GM21786 (cell line): Measurements from ENCODE around the gene NBPF6.
"Not testable (repeated sequence)": the region's sequence is repeated elsewhere in the genome, so short reads cannot be mapped to it uniquely, and the experiment has no call there.

Experiments
- ATAC-seq: cut with Tn5 transposase; IDR thresholded peaks from one replicate; pipeline ENCODE4 v1.9.1; 2021; ENCODE audit not compliant: unreplicated experiment

NBPF6 gene, protein sequence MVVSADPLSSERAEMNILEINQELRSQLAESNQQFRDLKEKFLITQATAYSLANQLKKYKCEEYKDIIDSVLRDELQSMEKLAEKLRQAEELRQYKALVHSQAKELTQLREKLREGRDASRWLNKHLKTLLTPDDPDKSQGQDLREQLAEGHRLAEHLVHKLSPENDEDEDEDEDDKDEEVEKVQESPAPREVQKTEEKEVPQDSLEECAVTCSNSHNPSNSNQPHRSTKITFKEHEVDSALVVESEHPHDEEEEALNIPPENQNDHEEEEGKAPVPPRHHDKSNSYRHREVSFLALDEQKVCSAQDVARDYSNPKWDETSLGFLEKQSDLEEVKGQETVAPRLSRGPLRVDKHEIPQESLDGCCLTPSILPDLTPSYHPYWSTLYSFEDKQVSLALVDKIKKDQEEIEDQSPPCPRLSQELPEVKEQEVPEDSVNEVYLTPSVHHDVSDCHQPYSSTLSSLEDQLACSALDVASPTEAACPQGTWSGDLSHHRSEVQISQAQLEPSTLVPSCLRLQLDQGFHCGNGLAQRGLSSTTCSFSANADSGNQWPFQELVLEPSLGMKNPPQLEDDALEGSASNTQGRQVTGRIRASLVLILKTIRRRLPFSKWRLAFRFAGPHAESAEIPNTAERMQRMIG

GRCh38 chr1:108450043-108450442 is at the start of gene NBPF6:
Gene NBPF6, plus strand, starts transcription at chr1:108450343. Its CDS starts 259 bp downstream, at chr1:108450602.
- not testable (repeated sequence) for ATAC-seq

- not testable (repeated sequence) for ATAC-seq
Observed at GRCh38 chr1:108411098-108411833, 38.9 kb upstream of the NBPF6 start.

- ATAC-seq = not testable (repeated sequence)
Observed at GRCh38 chr1:108420129-108420528, 30.0 kb upstream of the NBPF6 start.

GRCh38 chr1:108421061-108421916 is 28.9 kb upstream of the NBPF6 start:
- not testable (repeated sequence) for ATAC-seq

- ATAC-seq = not testable (repeated sequence)
Observed at GRCh38 chr1:108426877-108427276, 23.3 kb upstream of the NBPF6 start.

- not testable (repeated sequence) for ATAC-seq
Observed at GRCh38 chr1:108432002-108432401, 18.1 kb upstream of the NBPF6 start.

DNA sequence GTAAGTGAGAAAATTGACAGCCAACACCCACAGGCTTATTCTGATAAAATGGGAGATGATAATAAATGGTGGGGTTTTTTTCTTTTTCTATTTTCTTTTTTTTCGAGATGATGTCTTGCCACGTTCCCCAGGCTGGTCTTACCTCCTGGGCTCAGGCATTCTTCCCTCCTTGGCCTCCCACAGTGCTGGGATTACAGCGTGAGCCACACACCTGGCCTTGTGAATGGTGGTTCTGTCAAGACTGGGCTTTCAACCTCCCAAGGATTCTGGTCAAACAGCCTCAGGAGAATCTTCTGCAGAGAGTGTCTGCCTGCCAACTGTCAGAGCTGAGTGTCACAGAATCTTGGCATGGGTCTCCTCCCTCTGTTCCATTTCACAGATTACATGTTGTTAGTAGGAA is 16.7 kb upstream of the NBPF6 start:
- ATAC-seq = not testable (repeated sequence)

DNA sequence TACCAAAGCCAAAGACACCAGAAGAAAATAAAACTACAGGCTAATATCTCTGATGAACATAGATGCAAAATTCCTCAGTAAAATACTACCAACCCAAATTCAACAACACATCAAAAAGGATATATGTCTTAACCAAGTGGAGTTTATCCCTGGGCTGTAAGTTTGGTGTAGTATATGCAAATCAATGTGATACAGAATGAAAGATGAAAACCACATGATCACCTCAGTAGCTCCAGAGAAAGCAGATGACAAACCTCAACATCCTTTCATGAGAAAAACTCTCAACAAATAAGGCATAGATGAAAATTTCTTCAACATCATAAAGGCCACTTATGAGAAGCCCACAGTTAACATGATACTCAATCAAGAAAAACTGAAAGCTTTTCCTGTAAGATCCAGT is 11.6 kb upstream of the NBPF6 start:
- peak; percentile 76 for ATAC-seq

DNA sequence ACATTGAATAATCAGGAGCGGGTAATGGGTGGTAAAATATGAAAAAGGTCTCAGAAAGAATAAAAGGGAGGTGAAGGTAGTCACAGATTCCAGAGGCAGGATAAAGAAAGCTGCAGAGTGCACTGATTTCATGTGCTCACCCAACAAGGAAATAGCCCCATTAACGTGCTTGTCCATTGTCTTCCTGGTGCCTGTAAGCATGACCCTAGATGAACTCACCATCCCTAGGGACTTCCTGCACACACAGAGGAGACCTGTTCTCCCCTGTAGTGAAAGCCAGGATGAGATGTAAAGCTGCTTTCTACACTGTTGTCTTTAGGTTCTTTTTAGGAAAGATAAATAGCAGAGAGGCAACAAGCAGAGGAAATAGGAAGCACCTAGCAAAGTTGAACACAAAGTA is 4.4 kb downstream of the NBPF6 start:
- ATAC-seq = not testable (repeated sequence)

DNA sequence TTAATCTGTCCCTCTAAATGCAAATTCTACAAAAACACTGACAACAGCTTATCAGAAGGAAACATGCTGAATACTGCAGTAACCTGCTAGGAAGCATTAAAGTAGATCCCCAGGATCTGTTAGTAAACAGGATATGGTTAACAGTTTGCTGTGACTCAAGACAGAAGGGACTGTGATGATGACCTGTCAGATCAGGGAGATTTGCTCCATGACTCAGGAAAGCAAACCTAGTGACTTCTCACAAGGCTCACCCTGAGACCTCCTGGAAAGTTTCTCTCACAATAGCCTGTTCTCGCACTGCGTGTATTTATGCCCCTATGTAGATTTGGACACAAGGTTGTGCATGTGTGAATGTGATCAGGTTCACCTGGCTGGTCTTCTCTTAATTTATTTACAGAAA is 8.5 kb downstream of the NBPF6 start:
- ATAC-seq = not testable (repeated sequence)

DNA sequence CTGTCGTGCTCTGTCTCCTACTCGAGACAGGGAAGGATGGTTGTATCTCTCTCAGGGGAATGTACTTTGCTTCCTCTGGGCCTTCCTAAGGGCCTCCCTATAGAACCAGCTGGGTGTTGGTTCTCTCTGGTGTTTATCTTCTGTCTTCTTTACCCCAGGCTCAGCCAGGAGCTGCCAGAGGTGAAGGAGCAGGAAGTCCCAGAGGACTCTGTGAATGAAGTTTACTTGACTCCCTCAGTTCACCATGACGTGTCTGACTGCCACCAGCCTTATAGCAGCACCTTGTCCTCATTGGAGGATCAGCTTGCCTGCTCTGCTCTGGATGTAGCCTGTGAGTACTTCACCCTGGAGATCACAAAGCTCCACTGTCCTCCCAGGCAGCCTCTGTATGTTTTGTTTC is 11.6 kb downstream of the NBPF6 start:
- not testable (repeated sequence) for ATAC-seq

- not testable (repeated sequence) for ATAC-seq
Observed at GRCh38 chr1:108463962-108464361, 13.8 kb downstream of the NBPF6 start.

DNA sequence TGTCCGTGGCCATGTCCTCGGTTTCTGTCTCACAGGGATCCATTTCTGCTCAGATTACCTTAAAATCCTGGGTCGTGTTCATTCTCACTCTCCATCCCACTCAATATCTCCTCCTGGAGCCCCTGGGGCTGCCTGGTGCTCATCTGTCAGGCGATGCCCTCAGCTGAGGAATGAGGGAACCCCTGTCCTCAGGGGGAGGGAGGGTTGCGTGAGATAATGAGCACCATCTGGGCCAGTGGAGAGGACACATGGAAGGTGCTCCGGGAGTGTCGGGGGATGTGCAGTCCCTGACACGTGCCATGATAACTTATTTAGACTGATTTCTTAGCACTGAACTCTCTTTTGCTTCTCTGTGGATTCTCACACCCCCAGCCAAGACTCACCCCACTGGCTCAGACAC is 16.0 kb downstream of the NBPF6 start:
- not testable (repeated sequence) for ATAC-seq

DNA sequence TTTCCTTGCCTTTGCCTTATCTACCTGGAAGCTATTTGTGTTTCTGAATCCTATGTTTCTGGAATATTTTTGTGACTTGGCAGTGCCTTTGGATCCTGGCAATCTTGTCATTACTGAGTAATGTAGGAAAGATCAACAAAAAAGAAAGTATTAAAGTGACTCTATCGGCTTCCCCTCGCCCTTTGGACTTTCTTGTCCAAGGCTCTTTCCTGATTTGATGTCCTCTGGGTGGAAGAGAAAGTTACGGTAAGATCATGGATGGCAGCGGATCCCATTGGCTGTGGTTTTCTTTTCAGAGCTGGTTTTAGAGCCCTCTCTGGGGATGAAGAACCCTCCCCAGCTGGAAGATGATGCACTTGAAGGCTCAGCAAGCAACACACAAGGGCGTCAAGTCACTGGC is 17.0 kb downstream of the NBPF6 start:
- not testable (repeated sequence) for ATAC-seq

DNA sequence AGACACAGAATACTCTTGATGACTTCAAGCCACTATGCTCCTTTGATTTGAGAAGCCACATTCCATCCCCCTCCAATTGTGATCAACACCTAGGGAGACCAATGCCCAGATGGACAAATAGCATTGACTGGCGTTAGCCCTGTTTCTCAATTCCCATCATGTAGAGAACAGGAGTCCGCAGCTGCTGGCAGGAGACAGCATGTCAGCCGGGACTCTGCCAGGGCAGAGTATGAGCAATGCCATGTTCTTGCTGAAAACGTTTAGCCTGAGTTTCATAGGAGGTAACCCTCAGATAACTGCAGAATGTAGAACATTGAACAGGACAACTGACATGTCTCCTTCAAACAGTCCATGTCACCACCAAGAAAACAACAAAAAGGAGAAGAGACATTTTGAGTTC is 20.6 kb downstream of the NBPF6 start:
- ATAC-seq = not testable (repeated sequence)

GRCh38 chr1:108474516-108474915 is 24.4 kb downstream of the NBPF6 start:
- not testable (repeated sequence) for ATAC-seq

- no peak for ATAC-seq
Observed at GRCh38 chr1:108478429-108479015, 28.4 kb downstream of the NBPF6 start.

DNA sequence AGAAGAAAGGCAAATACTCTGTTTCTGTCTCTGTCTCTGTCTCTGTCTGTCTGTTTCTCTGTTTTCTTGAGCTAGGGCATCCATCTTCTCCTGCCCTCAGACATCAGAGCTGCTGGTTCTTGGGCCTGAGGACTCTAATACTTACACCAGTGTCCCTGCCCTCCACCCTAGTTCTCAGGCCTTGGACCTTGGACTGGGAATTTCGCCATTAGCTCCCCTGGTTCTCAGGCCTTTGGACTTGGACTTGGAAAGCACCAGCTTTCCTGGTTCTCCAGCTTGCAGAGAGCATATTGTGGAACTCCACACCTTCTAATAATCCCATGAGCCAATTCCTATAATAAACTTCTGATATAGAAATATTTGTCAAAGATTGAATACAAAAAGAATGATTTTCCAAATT is 32.6 kb downstream of the NBPF6 start:
- ATAC-seq = no peak

DNA sequence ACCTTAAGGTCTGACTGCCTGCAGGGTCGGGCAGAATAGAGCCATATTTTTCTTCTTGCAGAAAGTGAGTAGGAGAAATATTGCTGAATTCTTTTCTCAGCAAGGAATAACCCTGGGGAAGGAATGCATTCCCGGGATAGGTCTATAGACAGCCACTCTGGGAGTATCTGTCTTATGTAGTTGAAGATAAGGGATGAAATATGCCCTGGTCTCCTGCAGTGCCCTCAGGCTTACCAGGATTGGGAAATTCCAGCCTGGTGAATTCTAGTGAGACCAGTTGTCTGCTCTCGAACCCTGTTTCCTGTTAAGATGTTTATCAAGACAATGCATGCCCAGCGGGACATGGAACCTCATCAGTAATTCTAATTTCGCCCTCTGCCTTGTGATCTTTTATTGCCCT is 35.8 kb downstream of the NBPF6 start:
- not testable (repeated sequence) for ATAC-seq

- ATAC-seq = not testable (repeated sequence)
Observed at GRCh38 chr1:108486707-108487106, 36.6 kb downstream of the NBPF6 start.
